IPS-NIHi7 (cell line): ENCODE results near the gene LRRC71.

Experiments
- DNase-seq: peaks from one replicate; pipeline ENCODE4 v3.0.0; 2012; ENCODE audit warnings: mixed read lengths; ENCODE audit errors: extremely low spot score

Gene LRRC71

GRCh38 chr1:156892190-156893047 is 28.0 kb upstream of the LRRC71 start:
- DNase-seq: peak; percentile 90

- DNase-seq: peak; percentile 64
These were observed 27.1 kb upstream of the LRRC71 start, which contains the start of gene PEAR1 for GRCh38 chr1:156893048-156893953. Gene PEAR1 (plus strand): TSS chr1:156893718. CDS start chr1:156903927, 10,209 bp downstream.

GRCh38 chr1:156894001-156894400 is 26.4 kb upstream of the LRRC71 start:
- DNase-seq: no peak

- no peak for DNase-seq
These were observed 25.5 kb upstream of the LRRC71 start for GRCh38 chr1:156894711-156895454.

- no peak for DNase-seq
These were observed 25.0 kb upstream of the LRRC71 start for GRCh38 chr1:156895455-156895812.

GRCh38 chr1:156895927-156896326 is 24.5 kb upstream of the LRRC71 start:
- DNase-seq: no peak

GRCh38 chr1:156896490-156897033 is 23.9 kb upstream of the LRRC71 start:
- peak; percentile 65 for DNase-seq

- DNase-seq: no peak
These were observed 23.2 kb upstream of the LRRC71 start for GRCh38 chr1:156897078-156897825.

- DNase-seq: no peak
These were observed 22.3 kb upstream of the LRRC71 start for GRCh38 chr1:156898161-156898566.

GRCh38 chr1:156898971-156899664 is 21.3 kb upstream of the LRRC71 start:
- DNase-seq: no peak

- DNase-seq: no peak
These were observed 20.3 kb upstream of the LRRC71 start for GRCh38 chr1:156899956-156900718.

- no peak for DNase-seq
These were observed 19.4 kb upstream of the LRRC71 start for GRCh38 chr1:156900896-156901589.

- DNase-seq: no peak
These were observed 18.9 kb upstream of the LRRC71 start for GRCh38 chr1:156901590-156901900.

- DNase-seq: no peak
These were observed 18.2 kb upstream of the LRRC71 start for GRCh38 chr1:156901966-156902915.

- DNase-seq: no peak
These were observed 16.9 kb upstream of the LRRC71 start for GRCh38 chr1:156903328-156904091.

- no peak for DNase-seq
These were observed 16.1 kb upstream of the LRRC71 start for GRCh38 chr1:156904187-156904959.
